H1 (cell line): ENCODE data around the gene MAP2K5. TPM values are rescaled to one million over a fixed set of nuclear protein-coding genes. Genes with fewer than 3 reads are reported as not detected.

ENCODE experiments used
- CTCF ChIA-PET: fragments of 300-600 bp; sonication (Branson Sonifier 250); formaldehyde crosslinking; loops from one replicate; lab custom pipeline; 2021; ENCODE audit not compliant: partially characterized antibody; lab: Charles Lee
- POLR2A ChIA-PET: fragments of 300-600 bp; sonication (Branson Sonifier 250); formaldehyde crosslinking; loops from one replicate; lab custom pipeline; 2021; ENCODE audit warnings: inconsistent platforms; ENCODE audit not compliant: partially characterized antibody; lab: Charles Lee
- DNase-seq, 2 experiments: peaks; one replicate each; pipeline versions ENCODE4 v3.0.0 to v3.0.0-alpha.2; 2010 to 2022; ENCODE audit warnings: low spot score in 2 of 2, low read depth in 1 of 2, mixed read lengths in 1 of 2
- FAIRE-seq: peaks from 2 replicates; lab custom pipeline; 2011; peaks lifted over from hg19 to GRCh38; lab: Jason Lieb, UNC
- H2AFZ ChIP-seq: 2 replicates; pipeline ENCODE4 v1.8.1; 2012; ENCODE audit warnings: low read length, inconsistent platforms
- H2AK5ac ChIP-seq: 2 replicates; pipeline ENCODE4 v1.6.1; 2013; ENCODE audit warnings: low read depth, low read length
- H2BK120ac ChIP-seq: replicated peaks from 2 replicates; pipeline ENCODE3; 2013; ENCODE audit warnings: low read depth, low read length, inconsistent platforms
- H2BK12ac ChIP-seq: 2 replicates; pipeline ENCODE4 v1.6.1; 2013; ENCODE audit warnings: low read depth, low read length
- H2BK15ac ChIP-seq: 2 replicates; pipeline ENCODE4 v1.6.1; 2013; ENCODE audit warnings: low read length
- H2BK20ac ChIP-seq: 2 replicates; pipeline ENCODE4 v1.6.1; 2013; ENCODE audit warnings: low read length
- H2BK5ac ChIP-seq: 2 replicates; pipeline ENCODE4 v1.6.1; 2013; ENCODE audit warnings: low read depth, low read length
- H3K14ac ChIP-seq: 2 replicates; pipeline ENCODE4 v1.6.1; 2013; ENCODE audit warnings: inconsistent platforms; ENCODE audit not compliant: insufficient read length
- H3K18ac ChIP-seq: 2 replicates; pipeline ENCODE4 v1.6.1; 2013; ENCODE audit warnings: low read length; ENCODE audit errors: extremely low read depth
- H3K23ac ChIP-seq: 2 replicates; pipeline ENCODE4 v1.6.1; 2013; ENCODE audit warnings: inconsistent platforms; ENCODE audit not compliant: insufficient read length
- H3K23me2 ChIP-seq: 2 replicates; pipeline ENCODE4 v1.6.1; 2013; ENCODE audit warnings: low read depth, low read length
- H3K27ac ChIP-seq: 2 replicates; pipeline ENCODE4 v1.6.1; 2011; ENCODE audit warnings: low read depth, low read length, inconsistent platforms
- H3K27me3 ChIP-seq, 4 experiments: replicated peaks in 1 of 4; 1 replicate in 1 of 4; 2 replicates in 3 of 4; pipeline versions ENCODE4 v1.6.1 to v1.8.1; 2011 to 2013; ENCODE audit warnings: low read length in 3 of 4, mild to moderate bottlenecking in 3 of 4, inconsistent platforms in 2 of 4, mixed read lengths in 2 of 4, moderate library complexity in 1 of 4; ENCODE audit not compliant: control insufficient read depth in 3 of 4, insufficient read depth in 3 of 4; ENCODE audit errors: extremely low read depth in 1 of 4
- H3K36me3 ChIP-seq, 4 experiments: 2 replicates each; pipeline versions ENCODE4 v1.6.1 to v1.8.1; 2011 to 2013; ENCODE audit warnings: mild to moderate bottlenecking in 4 of 4, low read length in 3 of 4, moderate library complexity in 2 of 4, control low read depth in 1 of 4, inconsistent platforms in 1 of 4; ENCODE audit not compliant: insufficient read depth in 4 of 4, control insufficient read depth in 2 of 4
- H3K4ac ChIP-seq: replicated peaks from 2 replicates; pipeline ENCODE3; 2013; ENCODE audit warnings: low read length, low read depth, mixed read lengths, inconsistent platforms; ENCODE audit not compliant: insufficient read length
- H3K4me1 ChIP-seq, 4 experiments: replicated peaks in 1 of 4; 1 replicate in 1 of 4; 2 replicates in 3 of 4; pipeline versions ENCODE4 v1.6.1 to v1.8.1; 2011 to 2013; ENCODE audit warnings: low read length in 3 of 4, inconsistent platforms in 2 of 4, mixed read lengths in 1 of 4; ENCODE audit not compliant: insufficient read depth in 4 of 4, control insufficient read depth in 3 of 4
- H3K4me2 ChIP-seq, 2 experiments: 2 replicates each; pipeline versions ENCODE4 v1.6.1 to v1.8.1; 2011 to 2013; ENCODE audit warnings: low read depth in 2 of 2, low read length in 2 of 2, control low read depth in 1 of 2, inconsistent platforms in 1 of 2, mild to moderate bottlenecking in 1 of 2; ENCODE audit not compliant: insufficient read depth in 1 of 2
- H3K4me3 ChIP-seq, 4 experiments: fragments of 200-600, 300-600 bp in 1 of 4; sonication (generic), shearing (Covaris generic), sonication (Bioruptor Twin) in 1 of 4; 2 replicates each; pipeline versions ENCODE4 v1.5.1 to v1.8.1; 2011 to 2016; ENCODE audit warnings: low read length in 4 of 4, low read depth in 3 of 4, control low read depth in 2 of 4, inconsistent platforms in 2 of 4, mild to moderate bottlenecking in 2 of 4, mixed read lengths in 1 of 4, moderate library complexity in 1 of 4; ENCODE audit not compliant: insufficient read depth in 2 of 4; ENCODE audit errors: extremely low read depth in 1 of 4
- H3K56ac ChIP-seq: replicated peaks from 2 replicates; pipeline ENCODE3; 2013; ENCODE audit warnings: low read depth, mild to moderate bottlenecking, mixed read lengths, low read length, inconsistent platforms; ENCODE audit not compliant: insufficient read length
- H3K79me1 ChIP-seq: 2 replicates; pipeline ENCODE4 v1.6.1; 2013; ENCODE audit warnings: low read depth, low read length, control low read depth
- H3K79me2 ChIP-seq, 2 experiments: 2 replicates each; pipeline versions ENCODE4 v1.6.1 to v1.8.1; 2012 to 2013; ENCODE audit warnings: low read length in 2 of 2, mild to moderate bottlenecking in 2 of 2, inconsistent platforms in 1 of 2; ENCODE audit not compliant: insufficient read depth in 2 of 2, control insufficient read depth in 1 of 2
- H3K9ac ChIP-seq, 4 experiments: replicated peaks in 1 of 4; 1 replicate in 1 of 4; 2 replicates in 3 of 4; pipeline versions ENCODE4 v1.6.1 to v1.8.1; 2011 to 2013; ENCODE audit warnings: low read depth in 3 of 4, low read length in 3 of 4, control low read depth in 2 of 4, mild to moderate bottlenecking in 2 of 4, moderate library complexity in 2 of 4, inconsistent platforms in 1 of 4; ENCODE audit errors: extremely low read depth in 1 of 4
- H3K9me3 ChIP-seq, 2 experiments: 2 replicates each; pipeline versions ENCODE4 v1.6.1 to v1.8.1; 2012 to 2013; ENCODE audit warnings: mild to moderate bottlenecking in 2 of 2, moderate library complexity in 2 of 2, control low read depth in 1 of 2, inconsistent platforms in 1 of 2, low read depth in 1 of 2, low read length in 1 of 2, mixed read lengths in 1 of 2; ENCODE audit not compliant: insufficient read depth in 2 of 2
- H4K20me1 ChIP-seq, 2 experiments: replicated peaks in 1 of 2; 2 replicates each; pipeline versions ENCODE3 to v1.8.1; 2011 to 2013; ENCODE audit warnings: inconsistent platforms in 2 of 2, low read length in 2 of 2, mild to moderate bottlenecking in 1 of 2; ENCODE audit not compliant: insufficient read depth in 2 of 2, control insufficient read depth in 1 of 2
- H4K5ac ChIP-seq: 2 replicates; pipeline ENCODE4 v1.6.1; 2013; ENCODE audit warnings: low read length, low read depth, mixed read lengths, inconsistent platforms; ENCODE audit not compliant: insufficient read length
- H4K8ac ChIP-seq: 2 replicates; pipeline ENCODE4 v1.8.0; 2013; ENCODE audit warnings: mild to moderate bottlenecking, moderate library complexity, low read length, inconsistent platforms; ENCODE audit not compliant: insufficient read depth; ENCODE audit errors: extremely low read depth
- H4K91ac ChIP-seq: replicated peaks from 2 replicates; pipeline ENCODE3; 2013; ENCODE audit warnings: low read length, mixed read lengths, inconsistent platforms; ENCODE audit not compliant: insufficient read length
- BACH1 ChIP-seq: IDR thresholded peaks from 2 replicates; pipeline ENCODE4 v1.6.1; 2012; ENCODE audit warnings: low read length, improper control_type of control experiment
- CHD1 ChIP-seq: IDR thresholded peaks from 2 replicates; pipeline ENCODE4 v1.6.1; 2012; ENCODE audit warnings: low read depth, low read length, improper control_type of control experiment
- CTBP2 ChIP-seq: IDR thresholded peaks from 2 replicates; pipeline ENCODE4 v1.7.0; 2011; ENCODE audit warnings: borderline replicate concordance, mild to moderate bottlenecking, moderate library complexity, mixed read lengths, low read length; ENCODE audit not compliant: insufficient read depth, insufficient read length
- GABPA ChIP-seq: IDR thresholded peaks from 2 replicates; pipeline ENCODE4 v1.6.1; 2011; ENCODE audit warnings: mild to moderate bottlenecking, low read length, moderate library complexity, borderline replicate concordance; ENCODE audit not compliant: insufficient read depth
- JUND ChIP-seq: IDR thresholded peaks from 2 replicates; pipeline ENCODE4 v1.6.1; 2011; ENCODE audit warnings: mild to moderate bottlenecking, improper control_type of control experiment, low read length
- MAFK ChIP-seq: IDR thresholded peaks from 2 replicates; pipeline ENCODE4 v1.6.1; 2012; ENCODE audit warnings: low read depth, mild to moderate bottlenecking, improper control_type of control experiment, low read length
- RNF2 ChIP-seq: fragments of 200-900, 300-1000 bp; sonication (generic); IDR thresholded peaks from 2 replicates; pipeline ENCODE4 v1.7.1; 2016; ENCODE audit warnings: borderline replicate concordance, low read depth, mild to moderate bottlenecking, antibody characterized with exemption, low read length; ENCODE audit not compliant: poor library complexity, severe bottlenecking; ENCODE audit errors: missing control alignments
- SAP30 ChIP-seq: fragments of 300-600 bp; sonication (generic); IDR thresholded peaks from 2 replicates; pipeline ENCODE4 v1.7.1; 2012; ENCODE audit warnings: low read length, moderate library complexity, mild to moderate bottlenecking, inconsistent platforms; ENCODE audit not compliant: insufficient read depth, insufficient replicate concordance
- TAF1 ChIP-seq: IDR thresholded peaks from 2 replicates; pipeline ENCODE4 v1.6.1; 2011; ENCODE audit warnings: mild to moderate bottlenecking, low read depth, low read length
- TAF7 ChIP-seq: optimal IDR thresholded peaks from 2 replicates; pipeline ENCODE3; 2011; ENCODE audit warnings: low read depth, mild to moderate bottlenecking, inconsistent platforms, low read length, moderate library complexity, borderline replicate concordance
- WGBS, 2 experiments: shearing (Covaris generic) in 1 of 2; methylation state at CpG; one replicate each; pipeline versions ENCODE4 v1.1.6 to v1.1.7; 2013 to 2015; ENCODE audit warnings: low lambda C conversion rate in 2 of 2, mixed read lengths in 2 of 2, inconsistent platforms in 1 of 2, low coverage in 1 of 2, missing lambda C conversion rate in 1 of 2; ENCODE audit not compliant: insufficient replicate concordance in 2 of 2, insufficient coverage in 1 of 2, insufficient read length in 1 of 2; ENCODE audit errors: extremely low coverage in 1 of 2, missing lambda C conversion rate in 1 of 2; 5-methylcytosine and 5-hydroxymethylcytosine counted together
- polyA plus RNA-seq, 7 experiments: library from polyadenylated mRNA; depleted of rRNA in 3 of 7; stranded (reverse) in 5 of 7; unstranded in 2 of 7; fragments of >200 nt in 5 of 7; fragments of 200-250 nt in 2 of 7; gene quantifications; 1 replicate in 5 of 7; 2 replicates in 1 of 7; 4 replicates in 1 of 7; pipeline versions ENCODE4 v1.2.1 to v1.2.3, GENCODE V29; 2011 to 2013; ENCODE audit warnings: missing spikeins in 2 of 7, mixed read lengths in 2 of 7
- total RNA-seq: library from RNA; stranded (reverse); fragmentation: NEBNext Ultra II Directional; extraction: Animal tissue kit (Norgen Biotek cat#: 25700); gene quantifications from 2 replicates; pipeline ENCODE4 v1.2.1, GENCODE V29; 2021
- TF ChIP-seq, protein P1 (sequence below): IDR thresholded peaks from 2 replicates; pipeline ENCODE4 v1.6.1; 2011; ENCODE audit warnings: low read depth, mild to moderate bottlenecking, low read length; ENCODE audit not compliant: insufficient read depth
- TF ChIP-seq, protein P2 (sequence below): IDR thresholded peaks from 2 replicates; pipeline ENCODE4 v1.6.1; 2012; ENCODE audit warnings: inconsistent platforms

The MAP2K5 gene
- total and polyA plus RNA-seq, 2 of the 8 experiments (the other 6 are each of a cell fraction or from before 2014, with no cell fraction given) = 4.4 to 15.8 TPM

DNA sequence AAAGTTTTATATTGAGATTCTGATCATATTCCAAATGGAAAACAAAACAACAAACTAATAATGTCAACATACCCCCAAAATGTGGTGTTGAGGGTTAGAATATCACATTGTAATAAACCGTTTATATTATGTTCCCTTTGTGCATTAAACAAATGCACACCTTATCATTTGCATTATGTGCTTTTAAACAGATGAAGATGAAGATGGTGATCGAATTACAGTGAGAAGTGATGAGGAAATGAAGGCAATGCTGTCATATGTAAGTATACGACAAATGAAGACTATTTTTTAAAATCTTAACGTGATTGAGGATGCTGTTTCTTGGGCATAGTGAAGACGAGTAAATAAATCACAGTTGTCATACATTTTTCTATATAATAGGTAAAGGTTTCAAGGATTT lies 20.6 kb downstream of the MAP2K5 start:
- Histone ChIP-seq H2AK5ac (no peak overlapping the region), H4K91ac (no peak overlapping the region), H3K4me2 (no peak overlapping the region), H3K9me3 (no peaks in the 10 kb centered on the region), H2BK15ac (no peak overlapping the region), H2BK120ac (no peak overlapping the region), H3K9ac (no peak overlapping the region), H3K79me1 (no peaks in the 10 kb centered on the region), H2BK20ac (no peak overlapping the region), H4K5ac (no peak overlapping the region), H3K79me2 (no peaks in the 10 kb centered on the region), H3K14ac (no peak overlapping the region), H3K4ac (no peak overlapping the region), H4K20me1 (no peaks in the 10 kb centered on the region), H3K4me1 (peaks cover 0 to 6% (median 3%) of the 10 kb centered on the region in 4 experiments; a peak in 5 of 7 replicates), H3K56ac (no peak overlapping the region), H2AFZ (no peak overlapping the region), H3K18ac (no peak overlapping the region), H3K23me2 (no peaks in the 10 kb centered on the region), H2BK5ac (no peak overlapping the region), H3K23ac (no peak overlapping the region), H3K27me3 (no peaks in the 10 kb centered on the region), H3K27ac (no peak overlapping the region), H4K8ac (no peak overlapping the region), H2BK12ac (no peak overlapping the region), H3K4me3 (no peak overlapping the region), H3K36me3 (no peaks in the 10 kb centered on the region)
- ChIA-PET POLR2A (no interaction called here), CTCF (no interaction called here)
- WGBS, 2 experiments = 86% methylated on average over 5 of the region's 5 CpGs; no CpG with 5 or more reads in 1 of the 2 experiments
- no peak for FAIRE-seq
- no peak for DNase-seq
- TF ChIP-seq SAP30 (no peak), JUND (no peak), TAF1 (no peak), TAF7 (no peak), RNF2 (no peak), CTBP2 (no peak), MAFK (no peak), GABPA (no peak), CHD1 (no peak), BACH1 (no peak)
- TF ChIP-seq, protein P1, sequence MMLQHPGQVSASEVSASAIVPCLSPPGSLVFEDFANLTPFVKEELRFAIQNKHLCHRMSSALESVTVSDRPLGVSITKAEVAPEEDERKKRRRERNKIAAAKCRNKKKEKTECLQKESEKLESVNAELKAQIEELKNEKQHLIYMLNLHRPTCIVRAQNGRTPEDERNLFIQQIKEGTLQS = no peak
- TF ChIP-seq, protein P2, sequence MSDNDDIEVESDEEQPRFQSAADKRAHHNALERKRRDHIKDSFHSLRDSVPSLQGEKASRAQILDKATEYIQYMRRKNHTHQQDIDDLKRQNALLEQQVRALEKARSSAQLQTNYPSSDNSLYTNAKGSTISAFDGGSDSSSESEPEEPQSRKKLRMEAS = no peak
